Mesodermal cell (in vitro differentiated cells): ENCODE data around the gene ALDH9A1.

Source experiments
- H3K27ac ChIP-seq: 2 replicates; pipeline ENCODE4 v1.7.0; 2013; ENCODE audit warnings: mild to moderate bottlenecking, low read depth, low read length, moderate library complexity; ENCODE audit not compliant: severe bottlenecking
- H3K36me3 ChIP-seq: 2 replicates; pipeline ENCODE4 v1.7.1; 2013; ENCODE audit warnings: mild to moderate bottlenecking, low read length, moderate library complexity; ENCODE audit not compliant: control insufficient read depth, insufficient read depth
- H3K4me1 ChIP-seq: one replicate; pipeline ENCODE4 v1.7.1; 2013; ENCODE audit warnings: mild to moderate bottlenecking, low read length; ENCODE audit not compliant: insufficient read depth, control insufficient read depth, poor library complexity, severe bottlenecking
- H3K4me3 ChIP-seq: 2 replicates; pipeline ENCODE4 v1.7.0; 2013; ENCODE audit warnings: low read length, control low read depth, mild to moderate bottlenecking; ENCODE audit not compliant: insufficient read depth, poor library complexity, severe bottlenecking; ENCODE audit errors: extremely low read depth
- H3K9me3 ChIP-seq: 2 replicates; pipeline ENCODE4 v1.7.1; 2013; ENCODE audit warnings: mild to moderate bottlenecking, low read length, moderate library complexity; ENCODE audit not compliant: control insufficient read depth
- WGBS, 2 experiments: methylation state at CpG; one replicate each; pipeline ENCODE4 v1.1.5; 2013; ENCODE audit warnings: missing lambda C conversion rate in 2 of 2; ENCODE audit not compliant: insufficient coverage in 2 of 2; 5-methylcytosine and 5-hydroxymethylcytosine counted together

The ALDH9A1 gene

DNA sequence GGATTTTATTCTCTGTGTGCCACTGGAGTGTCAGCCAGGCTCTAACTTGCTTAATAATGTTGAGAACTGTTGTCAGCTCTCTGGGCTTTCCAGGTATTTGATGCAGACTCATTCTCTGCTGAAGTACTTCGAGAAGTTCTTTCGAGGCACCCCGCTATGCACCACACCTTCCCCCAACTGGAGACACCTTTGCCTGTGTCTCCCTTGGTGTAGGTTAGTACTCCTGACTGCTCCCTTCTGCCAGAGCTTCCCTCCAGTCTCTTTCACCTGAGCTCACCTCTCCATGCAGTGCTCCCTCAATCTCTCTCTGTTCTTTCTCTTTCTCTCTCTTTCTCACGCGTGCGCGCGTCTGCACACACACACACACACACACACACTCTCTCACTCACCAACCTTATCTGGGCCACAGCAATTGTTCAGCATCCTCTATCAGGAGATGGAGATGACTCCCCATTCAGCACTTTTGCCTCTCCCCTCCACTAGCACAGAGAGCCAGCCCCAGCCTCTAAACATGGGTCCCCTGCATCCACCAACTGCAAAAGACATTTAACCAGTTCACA, 81.3 kb downstream of the ALDH9A1 start:
- no peak overlapping the region for H3K27ac ChIP-seq
- no peak overlapping the region for H3K4me3 ChIP-seq
- no peaks in the 10 kb centered on the region for H3K9me3 ChIP-seq
- H3K4me1 ChIP-seq, result no peaks in the 10 kb centered on the region
- WGBS, 2 experiments, result 84 to 100% methylated on average over 5 to 8 of the region's 8 CpGs
- no peaks in the 10 kb centered on the region for H3K36me3 ChIP-seq

DNA sequence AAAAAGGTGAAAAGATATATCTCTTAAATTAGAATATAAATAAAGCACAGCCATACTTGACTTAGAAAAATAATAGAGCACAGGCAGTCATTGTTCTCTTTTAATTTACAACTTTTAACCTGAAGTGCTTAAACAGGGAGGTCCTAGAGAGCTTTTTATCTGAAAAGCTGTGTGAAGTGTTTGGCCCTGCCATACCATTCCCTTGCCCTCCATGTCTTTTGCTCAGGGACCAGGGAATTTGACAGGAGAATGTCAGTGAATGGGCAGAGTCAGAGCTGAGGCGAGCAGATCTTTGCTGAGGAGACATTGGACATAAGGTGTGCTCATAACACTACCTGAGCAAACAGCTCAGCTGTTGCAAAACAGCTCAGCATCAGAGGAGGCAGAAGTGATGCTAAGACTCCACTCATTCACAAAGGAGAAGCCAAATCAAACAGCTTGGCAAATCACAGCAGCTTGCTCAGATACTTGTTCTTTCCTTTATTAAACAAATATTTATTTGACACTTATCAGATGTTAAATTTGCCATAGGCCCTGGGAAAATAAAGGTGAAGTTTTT, 82.2 kb downstream of the ALDH9A1 start:
- WGBS, 2 experiments, result 57 to 83% methylated on average over 1 of the region's 1 CpG
- no peaks in the 10 kb centered on the region for H3K4me1 ChIP-seq
- H3K27ac ChIP-seq, result no peak overlapping the region
- no peaks in the 10 kb centered on the region for H3K36me3 ChIP-seq
- no peaks in the 10 kb centered on the region for H3K9me3 ChIP-seq
- H3K4me3 ChIP-seq, result no peak overlapping the region
